Neural cell (in vitro differentiated cells): Measurements from ENCODE around the gene LRIG1. TPM values are rescaled to one million over a fixed set of nuclear protein-coding genes. Genes with fewer than 3 reads are reported as not detected.

Experiments used
- H2AFZ ChIP-seq: fragments of 200-600, 300-800 bp; sonication (generic), shearing (Covaris generic); 2 replicates; pipeline ENCODE4 v1.6.0; 2014; ENCODE audit warnings: low read depth, mild to moderate bottlenecking, antibody characterized with exemption, low read length, moderate library complexity
- H3F3A ChIP-seq: fragments of 200-600 bp; shearing (Covaris generic); 2 replicates; pipeline ENCODE4 v1.6.1; 2016; ENCODE audit warnings: mild to moderate bottlenecking, moderate library complexity, mixed read lengths, antibody characterized with exemption, low read length; ENCODE audit not compliant: insufficient read depth, poor library complexity, severe bottlenecking
- H3K27ac ChIP-seq: fragments of 200-600, 300-800 bp; sonication (generic), shearing (Covaris generic); 2 replicates; pipeline ENCODE4 v1.5.1; 2014; ENCODE audit warnings: mild to moderate bottlenecking, low read length, moderate library complexity
- H3K27me3 ChIP-seq: fragments of 300-800, 200-600 bp; sonication (generic), shearing (Covaris generic); 2 replicates; pipeline ENCODE4 v1.6.0; 2014; ENCODE audit warnings: mild to moderate bottlenecking, low read depth, low read length, moderate library complexity; ENCODE audit not compliant: insufficient read depth
- H3K36me3 ChIP-seq: fragments of 300-800, 200-600 bp; sonication (generic), shearing (Covaris generic); 2 replicates; pipeline ENCODE4 v1.5.1; 2014; ENCODE audit warnings: mild to moderate bottlenecking, antibody characterized with exemption, low read length, moderate library complexity; ENCODE audit not compliant: insufficient read depth
- H3K4me2 ChIP-seq: fragments of 300-800, 200-600 bp; sonication (generic), shearing (Covaris generic); 2 replicates; pipeline ENCODE4 v1.6.0; 2014; ENCODE audit warnings: mild to moderate bottlenecking, low read length
- H3K4me3 ChIP-seq: fragments of 300-800, 200-600 bp; sonication (generic), shearing (Covaris generic); 2 replicates; pipeline ENCODE4 v1.5.1; 2014; ENCODE audit warnings: mild to moderate bottlenecking, low read length, moderate library complexity
- H3K79me2 ChIP-seq: fragments of 200-600 bp; shearing (Covaris generic); replicated peaks from 2 replicates; pipeline ENCODE4 v1.6.0; 2014; ENCODE audit warnings: mild to moderate bottlenecking, low read length, moderate library complexity; ENCODE audit not compliant: insufficient read depth
- H3K9ac ChIP-seq: fragments of 300-800, 200-600 bp; sonication (generic), shearing (Covaris generic); 2 replicates; pipeline ENCODE4 v1.6.1; 2016; ENCODE audit warnings: mild to moderate bottlenecking, low read length, mixed read lengths
- H3K9me2 ChIP-seq: fragments of 200-600 bp; shearing (Covaris generic); 2 replicates; pipeline ENCODE4 v1.6.1; 2016; ENCODE audit warnings: mild to moderate bottlenecking, low read length, mixed read lengths; ENCODE audit not compliant: insufficient read depth
- H3K9me3 ChIP-seq: fragments of 200-600, 300-800 bp; sonication (generic), shearing (Covaris generic); 2 replicates; pipeline ENCODE4 v1.6.1; 2016; ENCODE audit warnings: mild to moderate bottlenecking, mixed run types, low read length, moderate library complexity, mixed read lengths
- H4K20me1 ChIP-seq: fragments of 200-600 bp; shearing (Covaris generic); 2 replicates; pipeline ENCODE4 v1.6.1; 2016; ENCODE audit warnings: mild to moderate bottlenecking, mixed run types; ENCODE audit not compliant: insufficient read depth
- CTCF ChIP-seq: fragments of 450-650 bp; IDR thresholded peaks from 2 replicates; pipeline ENCODE4 v1.5.1; 2014; ENCODE audit warnings: antibody characterized with exemption, mild to moderate bottlenecking, moderate library complexity; ENCODE audit not compliant: poor library complexity, severe bottlenecking
- EP300 ChIP-seq: fragments of 450-650 bp; conservative IDR thresholded peaks from 2 replicates; pipeline ENCODE4 v1.6.1; 2014; ENCODE audit warnings: antibody characterized with exemption, mild to moderate bottlenecking, moderate library complexity; ENCODE audit not compliant: poor library complexity, severe bottlenecking
- EZH2 ChIP-seq: fragments of 200-600, 300-800 bp; shearing (Covaris generic), sonication (generic); IDR thresholded peaks from 2 replicates; pipeline ENCODE4 v1.6.1; 2014; ENCODE audit warnings: antibody characterized with exemption, low read length, borderline replicate concordance, mild to moderate bottlenecking; ENCODE audit not compliant: insufficient read depth, poor library complexity, severe bottlenecking
- MXI1 ChIP-seq: fragments of 450-650 bp; conservative IDR thresholded peaks from 2 replicates; pipeline ENCODE4 v1.6.1; 2014; ENCODE audit warnings: antibody characterized with exemption, mild to moderate bottlenecking; ENCODE audit not compliant: poor library complexity, severe bottlenecking
- POLR2AphosphoS5 ChIP-seq: IDR thresholded peaks from 2 replicates; pipeline ENCODE4 v1.6.1; 2012
- RAD21 ChIP-seq: fragments of 450-650 bp; conservative IDR thresholded peaks from 2 replicates; pipeline ENCODE4 v1.6.1; 2014; ENCODE audit warnings: antibody characterized with exemption, mild to moderate bottlenecking, moderate library complexity
- SMC3 ChIP-seq: fragments of 450-650 bp; conservative IDR thresholded peaks from 2 replicates; pipeline ENCODE4 v1.6.1; 2014; ENCODE audit warnings: antibody characterized with exemption, mild to moderate bottlenecking, moderate library complexity; ENCODE audit not compliant: poor library complexity
- TAF1 ChIP-seq: IDR thresholded peaks from 2 replicates; pipeline ENCODE4 v1.6.1; 2012; ENCODE audit warnings: low read depth
- polyA plus RNA-seq: library from polyadenylated mRNA; depleted of rRNA; stranded (reverse); fragments of >200 nt; gene quantifications from 2 replicates; pipeline ENCODE4 v1.2.3, GENCODE V29; 2014
- TF ChIP-seq, protein P1 (sequence below): IDR thresholded peaks from 2 replicates; pipeline ENCODE4 v1.6.1; 2012; ENCODE audit warnings: borderline replicate concordance

The LRIG1 gene
- polyA plus RNA-seq, 1 donor from 2014 or later: 7.1 TPM

DNA sequence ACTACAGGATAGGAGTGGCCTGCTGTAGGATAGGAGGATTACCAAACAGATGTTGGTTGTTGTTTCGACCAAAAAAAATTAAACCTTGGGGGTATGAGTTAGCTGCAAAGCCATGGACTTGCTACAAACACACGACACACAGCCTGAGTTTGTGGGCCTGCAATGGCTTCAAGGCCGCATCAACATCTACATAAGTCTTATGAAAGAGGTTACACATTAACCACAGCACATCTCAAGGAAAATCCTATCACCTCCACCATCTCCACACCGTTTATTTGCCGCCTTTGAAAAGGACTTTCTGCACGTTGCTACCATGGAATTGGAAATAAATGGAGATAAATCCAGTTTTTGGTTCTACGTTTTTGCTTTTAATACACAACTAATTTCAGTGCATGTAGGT is 23.0 kb downstream of the LRIG1 start:
- no peaks in the 10 kb centered on the region for H3F3A ChIP-seq
- H3K9me3 ChIP-seq: no peaks in the 10 kb centered on the region
- H3K36me3 ChIP-seq: no peaks in the 10 kb centered on the region
- no peak overlapping the region for H3K9ac ChIP-seq
- H3K4me3 ChIP-seq: no peak overlapping the region
- TF ChIP-seq POLR2AphosphoS5 (no peak), RAD21 (no peak), MXI1 (no peak), SMC3 (no peak), TAF1 (no peak), CTCF (no peak), EP300 (no peak), EZH2 (no peak)
- TF ChIP-seq, protein P1, sequence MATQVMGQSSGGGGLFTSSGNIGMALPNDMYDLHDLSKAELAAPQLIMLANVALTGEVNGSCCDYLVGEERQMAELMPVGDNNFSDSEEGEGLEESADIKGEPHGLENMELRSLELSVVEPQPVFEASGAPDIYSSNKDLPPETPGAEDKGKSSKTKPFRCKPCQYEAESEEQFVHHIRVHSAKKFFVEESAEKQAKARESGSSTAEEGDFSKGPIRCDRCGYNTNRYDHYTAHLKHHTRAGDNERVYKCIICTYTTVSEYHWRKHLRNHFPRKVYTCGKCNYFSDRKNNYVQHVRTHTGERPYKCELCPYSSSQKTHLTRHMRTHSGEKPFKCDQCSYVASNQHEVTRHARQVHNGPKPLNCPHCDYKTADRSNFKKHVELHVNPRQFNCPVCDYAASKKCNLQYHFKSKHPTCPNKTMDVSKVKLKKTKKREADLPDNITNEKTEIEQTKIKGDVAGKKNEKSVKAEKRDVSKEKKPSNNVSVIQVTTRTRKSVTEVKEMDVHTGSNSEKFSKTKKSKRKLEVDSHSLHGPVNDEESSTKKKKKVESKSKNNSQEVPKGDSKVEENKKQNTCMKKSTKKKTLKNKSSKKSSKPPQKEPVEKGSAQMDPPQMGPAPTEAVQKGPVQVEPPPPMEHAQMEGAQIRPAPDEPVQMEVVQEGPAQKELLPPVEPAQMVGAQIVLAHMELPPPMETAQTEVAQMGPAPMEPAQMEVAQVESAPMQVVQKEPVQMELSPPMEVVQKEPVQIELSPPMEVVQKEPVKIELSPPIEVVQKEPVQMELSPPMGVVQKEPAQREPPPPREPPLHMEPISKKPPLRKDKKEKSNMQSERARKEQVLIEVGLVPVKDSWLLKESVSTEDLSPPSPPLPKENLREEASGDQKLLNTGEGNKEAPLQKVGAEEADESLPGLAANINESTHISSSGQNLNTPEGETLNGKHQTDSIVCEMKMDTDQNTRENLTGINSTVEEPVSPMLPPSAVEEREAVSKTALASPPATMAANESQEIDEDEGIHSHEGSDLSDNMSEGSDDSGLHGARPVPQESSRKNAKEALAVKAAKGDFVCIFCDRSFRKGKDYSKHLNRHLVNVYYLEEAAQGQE: no peak
- no peak overlapping the region for H3K27ac ChIP-seq
- no peaks in the 10 kb centered on the region for H4K20me1 ChIP-seq
- H3K79me2 ChIP-seq: peaks cover 62% of the 10 kb centered on the region
- H3K27me3 ChIP-seq: no peaks in the 10 kb centered on the region
- no peaks in the 10 kb centered on the region for H3K9me2 ChIP-seq
- H3K4me2 ChIP-seq: no peak overlapping the region
- no peak overlapping the region for H2AFZ ChIP-seq

DNA sequence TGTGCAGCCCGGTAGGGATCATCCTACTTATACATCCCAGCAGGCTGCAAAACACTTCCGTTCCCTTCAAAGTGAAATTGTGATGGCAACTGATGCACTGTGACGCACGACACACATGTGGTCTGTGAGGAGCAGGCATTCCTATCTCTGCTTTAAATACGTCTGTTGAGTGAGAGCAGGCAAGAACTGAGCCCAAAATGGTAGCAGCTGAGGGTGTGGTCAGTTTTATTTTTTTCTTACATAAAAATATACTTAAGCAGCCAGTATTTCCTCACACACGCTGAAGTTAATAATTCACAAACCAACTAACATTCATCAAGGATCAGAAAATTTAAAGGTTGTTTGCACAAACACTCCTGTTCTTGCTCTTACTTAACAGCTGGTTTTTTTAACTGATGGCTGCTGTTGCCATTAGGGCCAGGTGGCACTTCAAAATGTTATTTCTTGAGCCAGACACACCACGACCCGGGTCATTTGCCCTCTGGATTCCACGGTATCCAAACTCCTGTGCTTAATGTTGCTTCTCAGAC is 23.9 kb downstream of the LRIG1 start:
- no peak overlapping the region for H3K27ac ChIP-seq
- no peak overlapping the region for H3K9ac ChIP-seq
- H4K20me1 ChIP-seq: no peaks in the 10 kb centered on the region
- H3K4me2 ChIP-seq: no peak overlapping the region
- H3K4me3 ChIP-seq: no peak overlapping the region
- H3F3A ChIP-seq: no peaks in the 10 kb centered on the region
- H3K36me3 ChIP-seq: no peaks in the 10 kb centered on the region
- no peak overlapping the region for H2AFZ ChIP-seq
- no peaks in the 10 kb centered on the region for H3K9me2 ChIP-seq
- TF ChIP-seq, protein P1: no peak
- TF ChIP-seq EP300 (no peak), SMC3 (no peak), TAF1 (no peak), EZH2 (no peak), RAD21 (no peak), CTCF (no peak), POLR2AphosphoS5 (no peak), MXI1 (no peak)
- peaks cover 59% of the 10 kb centered on the region for H3K79me2 ChIP-seq
- H3K27me3 ChIP-seq: no peaks in the 10 kb centered on the region
- H3K9me3 ChIP-seq: no peaks in the 10 kb centered on the region
